ENCODE data around the gene TTLL8. TPM values are rescaled to one million over a fixed set of nuclear protein-coding genes. Genes with fewer than 3 reads are reported as not detected.

The TTLL8 gene
- total and polyA plus RNA-seq, 4 donors = not detected

DNA sequence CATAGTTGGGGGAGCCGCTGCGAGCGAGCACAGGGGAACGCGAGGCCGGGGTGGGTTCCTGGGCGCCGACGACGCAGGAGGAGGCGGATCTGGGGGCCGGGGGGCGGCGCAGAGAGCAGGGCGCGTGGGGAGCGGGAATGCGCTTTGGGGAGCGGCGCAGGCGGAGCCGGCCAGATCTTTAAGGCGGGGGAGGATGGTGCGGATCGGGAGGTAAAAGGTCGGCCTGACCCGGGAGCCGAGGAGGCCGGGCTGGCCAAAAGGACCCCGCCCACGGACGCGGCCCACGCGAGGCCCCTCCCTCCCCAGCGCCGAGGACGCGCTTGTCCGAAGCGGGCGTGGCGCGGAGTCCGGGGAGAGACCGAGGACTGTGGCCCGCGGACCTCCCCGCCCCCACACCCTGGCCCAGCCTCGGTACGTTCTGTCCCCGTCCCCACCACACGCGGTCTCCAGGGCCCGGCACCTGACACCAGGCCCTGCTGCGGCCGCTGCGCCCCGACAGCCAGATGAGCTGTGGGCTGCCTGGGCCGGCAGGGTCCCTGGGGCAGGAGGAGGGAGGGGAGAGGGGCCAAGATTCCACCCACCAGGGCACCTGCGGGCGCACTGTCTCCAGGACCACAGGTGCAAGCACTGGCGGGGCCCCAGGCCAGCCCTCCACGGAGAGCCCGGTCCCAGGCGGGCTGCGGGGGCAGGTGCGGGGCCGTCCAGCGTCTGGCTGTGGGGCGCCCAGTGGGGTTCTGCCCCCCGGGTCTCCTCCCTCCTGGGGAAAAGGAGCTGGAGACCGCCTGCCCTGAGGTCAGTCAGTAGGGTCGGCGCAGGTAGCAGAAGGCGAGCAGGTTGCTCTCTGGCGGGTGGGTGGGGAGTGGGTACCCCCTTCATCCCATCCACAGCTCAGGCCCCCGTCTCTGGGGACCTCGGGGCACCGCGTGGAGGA, 86.6 kb downstream of the TTLL8 start:
- Histone ChIP-seq H3K27me3 (ENCODE audit: control insufficient read depth in 4 of 4, insufficient read depth in 4 of 4, low read length in 3 of 4) (no peaks in the 10 kb centered on the region), H3K9ac (ENCODE audit: low read depth in 1 of 2, low read length in 2 of 2) (no peak overlapping the region), H3K9me3 (ENCODE audit: control insufficient read depth in 4 of 4, low read length in 3 of 4) (no peaks in the 10 kb centered on the region), H3K36me3 (ENCODE audit: control insufficient read depth in 4 of 4, insufficient read depth in 3 of 4, low read depth in 1 of 4, low read length in 3 of 4) (no peaks in the 10 kb centered on the region), H3K27ac (ENCODE audit: low read depth in 1 of 2, low read length in 2 of 2) (peak overlapping the region; percentile 95 to 99), H3K4me1 (ENCODE audit: control insufficient read depth in 4 of 4, insufficient read depth in 4 of 4, low read length in 3 of 4) (peaks cover 19 to 50% (median 35%) of the 10 kb centered on the region in 4 donors), H3K4me3 (ENCODE audit: low read depth in 1 of 3, low read length in 3 of 3) (peak overlapping the region; percentile 3 to 77 (median 45))
- 6% methylated on average over 81 of the region's 81 CpGs for WGBS
- DNase-seq (ENCODE audit: low spot score) = no peak
- TF ChIP-seq, protein P1, sequence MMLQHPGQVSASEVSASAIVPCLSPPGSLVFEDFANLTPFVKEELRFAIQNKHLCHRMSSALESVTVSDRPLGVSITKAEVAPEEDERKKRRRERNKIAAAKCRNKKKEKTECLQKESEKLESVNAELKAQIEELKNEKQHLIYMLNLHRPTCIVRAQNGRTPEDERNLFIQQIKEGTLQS (IDR thresholded peaks at IDR 0.05) = no peak
- TF ChIP-seq JUND (IDR thresholded peaks at IDR 0.05) (no peak), RXRA (IDR thresholded peaks at IDR 0.05) (no peak), RAD21 (IDR thresholded peaks at IDR 0.05) (peak in 1 of 2 donors; percentile 23), GABPA (IDR thresholded peaks at IDR 0.05 in 1 of 2, conservative IDR thresholded peaks at IDR 0.05 in 1 of 2) (no peak), SP1 (IDR thresholded peaks at IDR 0.05) (peak; percentile 64), EGR1 (IDR thresholded peaks at IDR 0.05; ENCODE audit: low read depth in 2 of 2) (peak; percentile 55 to 73)
- TF ChIP-seq, protein P2, sequence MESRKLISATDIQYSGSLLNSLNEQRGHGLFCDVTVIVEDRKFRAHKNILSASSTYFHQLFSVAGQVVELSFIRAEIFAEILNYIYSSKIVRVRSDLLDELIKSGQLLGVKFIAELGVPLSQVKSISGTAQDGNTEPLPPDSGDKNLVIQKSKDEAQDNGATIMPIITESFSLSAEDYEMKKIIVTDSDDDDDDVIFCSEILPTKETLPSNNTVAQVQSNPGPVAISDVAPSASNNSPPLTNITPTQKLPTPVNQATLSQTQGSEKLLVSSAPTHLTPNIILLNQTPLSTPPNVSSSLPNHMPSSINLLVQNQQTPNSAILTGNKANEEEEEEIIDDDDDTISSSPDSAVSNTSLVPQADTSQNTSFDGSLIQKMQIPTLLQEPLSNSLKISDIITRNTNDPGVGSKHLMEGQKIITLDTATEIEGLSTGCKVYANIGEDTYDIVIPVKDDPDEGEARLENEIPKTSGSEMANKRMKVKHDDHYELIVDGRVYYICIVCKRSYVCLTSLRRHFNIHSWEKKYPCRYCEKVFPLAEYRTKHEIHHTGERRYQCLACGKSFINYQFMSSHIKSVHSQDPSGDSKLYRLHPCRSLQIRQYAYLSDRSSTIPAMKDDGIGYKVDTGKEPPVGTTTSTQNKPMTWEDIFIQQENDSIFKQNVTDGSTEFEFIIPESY (IDR thresholded peaks at IDR 0.05) = no peak
- TF ChIP-seq, protein P3, sequence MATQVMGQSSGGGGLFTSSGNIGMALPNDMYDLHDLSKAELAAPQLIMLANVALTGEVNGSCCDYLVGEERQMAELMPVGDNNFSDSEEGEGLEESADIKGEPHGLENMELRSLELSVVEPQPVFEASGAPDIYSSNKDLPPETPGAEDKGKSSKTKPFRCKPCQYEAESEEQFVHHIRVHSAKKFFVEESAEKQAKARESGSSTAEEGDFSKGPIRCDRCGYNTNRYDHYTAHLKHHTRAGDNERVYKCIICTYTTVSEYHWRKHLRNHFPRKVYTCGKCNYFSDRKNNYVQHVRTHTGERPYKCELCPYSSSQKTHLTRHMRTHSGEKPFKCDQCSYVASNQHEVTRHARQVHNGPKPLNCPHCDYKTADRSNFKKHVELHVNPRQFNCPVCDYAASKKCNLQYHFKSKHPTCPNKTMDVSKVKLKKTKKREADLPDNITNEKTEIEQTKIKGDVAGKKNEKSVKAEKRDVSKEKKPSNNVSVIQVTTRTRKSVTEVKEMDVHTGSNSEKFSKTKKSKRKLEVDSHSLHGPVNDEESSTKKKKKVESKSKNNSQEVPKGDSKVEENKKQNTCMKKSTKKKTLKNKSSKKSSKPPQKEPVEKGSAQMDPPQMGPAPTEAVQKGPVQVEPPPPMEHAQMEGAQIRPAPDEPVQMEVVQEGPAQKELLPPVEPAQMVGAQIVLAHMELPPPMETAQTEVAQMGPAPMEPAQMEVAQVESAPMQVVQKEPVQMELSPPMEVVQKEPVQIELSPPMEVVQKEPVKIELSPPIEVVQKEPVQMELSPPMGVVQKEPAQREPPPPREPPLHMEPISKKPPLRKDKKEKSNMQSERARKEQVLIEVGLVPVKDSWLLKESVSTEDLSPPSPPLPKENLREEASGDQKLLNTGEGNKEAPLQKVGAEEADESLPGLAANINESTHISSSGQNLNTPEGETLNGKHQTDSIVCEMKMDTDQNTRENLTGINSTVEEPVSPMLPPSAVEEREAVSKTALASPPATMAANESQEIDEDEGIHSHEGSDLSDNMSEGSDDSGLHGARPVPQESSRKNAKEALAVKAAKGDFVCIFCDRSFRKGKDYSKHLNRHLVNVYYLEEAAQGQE (IDR thresholded peaks at IDR 0.05) = peak; percentile 50

DNA sequence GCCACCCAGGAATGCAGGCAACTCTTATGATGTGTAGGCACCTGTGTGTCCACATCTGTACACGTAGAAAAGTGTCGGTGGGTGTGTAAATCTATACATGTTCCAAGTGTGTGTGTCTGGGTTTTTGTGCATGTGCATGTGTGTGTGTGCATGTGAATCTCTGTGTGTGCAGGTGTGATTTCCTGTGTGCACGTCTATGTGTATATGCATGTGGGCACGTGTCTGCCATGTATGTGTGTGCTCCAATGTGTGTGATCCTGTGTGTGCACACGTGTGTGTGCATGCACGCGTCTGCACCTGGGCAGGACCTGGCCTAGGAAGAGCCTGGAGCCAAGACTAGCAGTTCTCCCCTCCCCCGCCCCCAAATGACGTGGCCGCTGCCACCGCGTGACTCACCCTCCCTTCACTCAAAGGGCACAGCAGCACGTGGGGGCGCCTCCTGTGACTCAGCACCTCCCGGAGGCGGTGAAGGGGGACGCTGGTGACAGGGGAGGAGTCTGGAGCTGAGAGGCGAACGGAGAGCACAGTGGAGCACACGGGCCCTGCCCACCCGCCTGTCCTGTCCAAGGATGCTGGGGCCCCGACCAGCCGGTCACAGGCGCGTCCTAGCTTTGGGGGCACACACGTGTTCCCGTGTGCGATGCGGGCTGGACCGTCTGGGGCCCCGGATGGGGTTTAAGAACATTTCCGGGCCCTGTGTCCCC, 87.4 kb downstream of the TTLL8 start:
- WGBS = 6% methylated on average over 32 of the region's 32 CpGs
- peak overlapping the region; percentile 95 to 99 for H3K27ac ChIP-seq (ENCODE audit: low read depth in 1 of 2, low read length in 2 of 2)
- peak overlapping the region in 1 of 3 donors; percentile 77 for H3K4me3 ChIP-seq (ENCODE audit: low read depth in 1 of 3, low read length in 3 of 3)
- no peaks in the 10 kb centered on the region for H3K27me3 ChIP-seq (ENCODE audit: control insufficient read depth in 4 of 4, insufficient read depth in 4 of 4, low read length in 3 of 4)
- peak; percentile 71 for DNase-seq (ENCODE audit: low spot score)
- H3K9ac ChIP-seq (ENCODE audit: low read depth in 1 of 2, low read length in 2 of 2) = no peak overlapping the region
- no peaks in the 10 kb centered on the region for H3K9me3 ChIP-seq (ENCODE audit: control insufficient read depth in 4 of 4, low read length in 3 of 4)
- no peaks in the 10 kb centered on the region for H3K36me3 ChIP-seq (ENCODE audit: control insufficient read depth in 4 of 4, insufficient read depth in 3 of 4, low read depth in 1 of 4, low read length in 3 of 4)
- H3K4me1 ChIP-seq (ENCODE audit: control insufficient read depth in 4 of 4, insufficient read depth in 4 of 4, low read length in 3 of 4) = peaks cover 24 to 58% (median 43%) of the 10 kb centered on the region in 4 donors
- peak; percentile 99 for TF ChIP-seq JUND (IDR thresholded peaks at IDR 0.05)
- peak; percentile 76 for TF ChIP-seq YY1 (IDR thresholded peaks at IDR 0.05)
- TF ChIP-seq FOXA1 (IDR thresholded peaks at IDR 0.05) = peak; percentile 75
- TF ChIP-seq NR2F2 (IDR thresholded peaks at IDR 0.05) = no peak
- TF ChIP-seq, protein P4, sequence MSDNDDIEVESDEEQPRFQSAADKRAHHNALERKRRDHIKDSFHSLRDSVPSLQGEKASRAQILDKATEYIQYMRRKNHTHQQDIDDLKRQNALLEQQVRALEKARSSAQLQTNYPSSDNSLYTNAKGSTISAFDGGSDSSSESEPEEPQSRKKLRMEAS (IDR thresholded peaks at IDR 0.05) = peak; percentile 96
- no peak for TF ChIP-seq HNF4G (IDR thresholded peaks at IDR 0.05)
- peak in 1 of 2 donors; percentile 78 for TF ChIP-seq EGR1 (IDR thresholded peaks at IDR 0.05; ENCODE audit: low read depth in 2 of 2)
- TF ChIP-seq SP1 (IDR thresholded peaks at IDR 0.05) = peak; percentile 73
- TF ChIP-seq FOXA2 (IDR thresholded peaks at IDR 0.05) = peak; percentile 48
- TF ChIP-seq, protein P1 (IDR thresholded peaks at IDR 0.05) = peak; percentile 98
- TF ChIP-seq, protein P3 (IDR thresholded peaks at IDR 0.05) = peak; percentile 86
- TF ChIP-seq, protein P2 (IDR thresholded peaks at IDR 0.05) = peak; percentile 95
- TF ChIP-seq RAD21 (IDR thresholded peaks at IDR 0.05) = peak in 1 of 2 donors; percentile 24
- peak; percentile 58 to 84 for TF ChIP-seq HNF4A (conservative IDR thresholded peaks at IDR 0.05)
- peak; percentile 80 to 92 for TF ChIP-seq RXRA (IDR thresholded peaks at IDR 0.05)
